K562 (cell line): ENCODE measurements around the gene TMEM184B. TPM values are rescaled to one million over a fixed set of nuclear protein-coding genes. Genes with fewer than 3 reads are reported as not detected.
A peak's percentile ranks its signal among the peaks of the same experiment; 100 is the strongest.

Experiments
- BACH1 ChIP-seq: fragments of 200-800 bp; sonication (Bioruptor generic); IDR thresholded peaks from 2 replicates; pipeline ENCODE4 v1.6.1; 2016; ENCODE audit warnings: missing genetic modification characterization, missing compliant biosample characterization
- CBX8 ChIP-seq: fragments of 200-600 bp; sonication (generic); IDR thresholded peaks from 2 replicates; pipeline ENCODE4 v1.6.1; 2012; ENCODE audit warnings: borderline replicate concordance, mixed run types, low read depth, mild to moderate bottlenecking, moderate library complexity, mixed read lengths, low read length, control low read depth, inconsistent platforms; ENCODE audit not compliant: poor library complexity, severe bottlenecking; ENCODE audit errors: extremely low read depth
- DLX4 ChIP-seq: fragments of 250-450 bp; sonication (Bioruptor Pico); IDR thresholded peaks from 2 replicates; pipeline ENCODE4 v1.6.1; 2021; ENCODE audit warnings: mild to moderate bottlenecking
- EGR1 ChIP-seq: fragments of 450-650 bp; conservative IDR thresholded peaks from 2 replicates; pipeline ENCODE4 v1.6.1; 2017; ENCODE audit warnings: mild to moderate bottlenecking
- ETS2 ChIP-seq: IDR thresholded peaks from 2 replicates; pipeline ENCODE4 v1.6.1; 2016; ENCODE audit warnings: borderline replicate concordance, missing genetic modification characterization, mild to moderate bottlenecking, moderate library complexity, missing compliant biosample characterization; ENCODE audit not compliant: poor library complexity, severe bottlenecking
- GATAD2B ChIP-seq: fragments of 450-650 bp; IDR thresholded peaks from 2 replicates; pipeline ENCODE4 v1.6.1; 2017; ENCODE audit warnings: mild to moderate bottlenecking, borderline replicate concordance
- HDAC3 ChIP-seq: fragments of 450-650 bp; IDR thresholded peaks from 2 replicates; pipeline ENCODE4 v1.6.1; 2018; ENCODE audit warnings: borderline replicate concordance, mild to moderate bottlenecking, moderate library complexity; ENCODE audit not compliant: partially characterized antibody
- HMG20A ChIP-seq: fragments of 450-650 bp; formaldehyde crosslinking; conservative IDR thresholded peaks from 2 replicates; pipeline ENCODE4 v1.4.0; 2020; ENCODE audit warnings: mild to moderate bottlenecking, mixed read lengths
- ILK ChIP-seq: fragments of 450-650 bp; IDR thresholded peaks from 2 replicates; pipeline ENCODE4 v1.6.1; 2016; ENCODE audit warnings: missing genetic modification characterization, low read depth, mild to moderate bottlenecking, missing compliant biosample characterization, moderate library complexity, borderline replicate concordance
- KLF1 ChIP-seq: fragments of 450-650 bp; IDR thresholded peaks from 2 replicates; pipeline ENCODE4 v1.6.1; 2016; ENCODE audit warnings: missing genetic modification characterization, missing compliant biosample characterization
- KLF10 ChIP-seq: fragments of 250-450 bp; sonication (Bioruptor Pico); IDR thresholded peaks from 2 replicates; pipeline ENCODE4 v1.6.1; 2021; ENCODE audit warnings: matching md5 sums
- KLF13 ChIP-seq: fragments of 450-650 bp; IDR thresholded peaks from 2 replicates; pipeline ENCODE4 v1.6.1; 2016; ENCODE audit warnings: missing genetic modification characterization, low read depth, mild to moderate bottlenecking, missing compliant biosample characterization, moderate library complexity, borderline replicate concordance
- MECOM ChIP-seq: fragments of 250-450 bp; sonication (Bioruptor Pico); IDR thresholded peaks from 2 replicates; pipeline ENCODE4 v1.8.0; 2022; ENCODE audit warnings: inconsistent platforms
- MTF1 ChIP-seq: fragments of 250-450 bp; sonication (Bioruptor Pico); IDR thresholded peaks from 2 replicates; pipeline ENCODE4 v1.9.0; 2021; ENCODE audit warnings: moderate library complexity, mild to moderate bottlenecking, inconsistent platforms, borderline replicate concordance
- NFE2 ChIP-seq: IDR thresholded peaks from 2 replicates; pipeline ENCODE4 v1.6.1; 2014; ENCODE audit warnings: antibody characterized with exemption, low read depth
- NUFIP1 ChIP-seq: fragments of 450-650 bp; IDR thresholded peaks from 2 replicates; pipeline ENCODE4 v1.6.1; 2018; ENCODE audit not compliant: partially characterized antibody
- RBM39 ChIP-seq: fragments of 200-400 bp; formaldehyde crosslinking; optimal IDR thresholded peaks from 2 replicates; pipeline ENCODE3; 2018; ENCODE audit warnings: low read depth, low read length
- SPI1 ChIP-seq: IDR thresholded peaks from 2 replicates; pipeline ENCODE4 v1.6.1; 2011; ENCODE audit warnings: low read depth, low read length, control low read depth, borderline replicate concordance
- SRSF3 ChIP-seq: fragments of 200-400 bp; formaldehyde crosslinking; IDR thresholded peaks from 2 replicates; pipeline ENCODE4 v1.6.1; 2016; ENCODE audit warnings: mild to moderate bottlenecking, low read length, moderate library complexity; ENCODE audit not compliant: insufficient read depth
- TCF7L2 ChIP-seq: fragments of 150-350 bp; IDR thresholded peaks from 2 replicates; pipeline ENCODE4 v1.6.1; 2016; ENCODE audit warnings: low read depth, mild to moderate bottlenecking, low read length, moderate library complexity
- TGIF2 ChIP-seq: sonication (generic); formaldehyde crosslinking; IDR thresholded peaks from 2 replicates; pipeline ENCODE4 v1.8.1; 2022; ENCODE audit warnings: mild to moderate bottlenecking, missing genetic modification reagents, moderate library complexity
- YBX1 ChIP-seq: fragments of 450-650 bp; IDR thresholded peaks from 2 replicates; pipeline ENCODE4 v1.7.1; 2016; ENCODE audit warnings: mild to moderate bottlenecking
- ZFP36 ChIP-seq: fragments of 150-350 bp; IDR thresholded peaks from 2 replicates; pipeline ENCODE4 v1.6.1; 2018; ENCODE audit warnings: low read length, low read depth; ENCODE audit not compliant: partially characterized antibody
- ZNF140 ChIP-seq: fragments of 250-450 bp; sonication (Bioruptor Pico); IDR thresholded peaks from 2 replicates; pipeline ENCODE4 v1.8.0; 2021; ENCODE audit warnings: moderate library complexity, mild to moderate bottlenecking, inconsistent platforms
- ZNF24 ChIP-seq: fragments of 450-650 bp; IDR thresholded peaks from 2 replicates; pipeline ENCODE4 v1.6.1; 2016
- ZNF282 ChIP-seq: sonication (generic); formaldehyde crosslinking; IDR thresholded peaks from 2 replicates; pipeline ENCODE4 v1.8.1; 2023; ENCODE audit warnings: missing genetic modification reagents
- ZNF316 ChIP-seq: fragments of 450-650 bp; IDR thresholded peaks from 2 replicates; pipeline ENCODE4 v1.6.1; 2016
- ZNF511 ChIP-seq: sonication (generic); formaldehyde crosslinking; IDR thresholded peaks from 2 replicates; pipeline ENCODE4 v1.8.0; 2022; ENCODE audit warnings: mild to moderate bottlenecking, missing genetic modification reagents
- ZNF551 ChIP-seq: fragments of 250-450 bp; sonication (Bioruptor Pico); IDR thresholded peaks from 2 replicates; pipeline ENCODE4 v1.5.0; 2021; ENCODE audit warnings: mild to moderate bottlenecking, moderate library complexity
- ZNF717 ChIP-seq: fragments of 250-450 bp; sonication (Bioruptor Pico); IDR thresholded peaks from 2 replicates; pipeline ENCODE4 v1.5.0; 2021
- ZNF77 ChIP-seq: fragments of 250-450 bp; sonication (Bioruptor Pico); IDR thresholded peaks from 2 replicates; pipeline ENCODE4 v1.5.0; 2020
- ZNF778 ChIP-seq: fragments of 450-650 bp; formaldehyde crosslinking; IDR thresholded peaks from 2 replicates; pipeline ENCODE4 v1.4.0; 2020; ENCODE audit warnings: mild to moderate bottlenecking, moderate library complexity
- ZNF830 ChIP-seq: fragments of 250-450 bp; sonication (Bioruptor Pico); IDR thresholded peaks from 2 replicates; pipeline ENCODE4 v1.5.0; 2021; ENCODE audit warnings: mild to moderate bottlenecking
- polyA plus RNA-seq, 8 experiments: library from polyadenylated mRNA; depleted of rRNA in 4 of 8; stranded (reverse) in 5 of 8; unstranded in 3 of 8; fragments of >200 nt; fragmentation: Nextera tagmentation in 2 of 8; fragmentation: Illumina TruSeq in 1 of 8; extraction: Ambion mirVana in 2 of 8; extraction: Trizol in 1 of 8; gene quantifications; 2 replicates each; pipeline versions ENCODE4 v1.2.1 to v1.2.3, GENCODE V29; 2011 to 2014; ENCODE audit warnings: inconsistent platforms in 1 of 8, missing spikeins in 1 of 8
- total RNA-seq, 7 experiments: library from RNA; depleted of rRNA in 6 of 7; stranded (reverse); fragments of >200 nt in 6 of 7; fragmentation: Illumina TruSeq in 2 of 7; extraction: Trizol in 2 of 7; gene quantifications; 2 replicates each; pipeline versions ENCODE4 v1.2.1 to v1.2.3, GENCODE V29; 2011 to 2021; ENCODE audit warnings: low replicate concordance in 1 of 7

The TMEM184B gene
- total and polyA plus RNA-seq, 9 of the 15 experiments (the other 6 are each of a cell fraction or from before 2014, with no cell fraction given): 0.31 to 25.1 (median 6.2) TPM

- TF ChIP-seq RBM39: no peak
- peak; percentile 65 for TF ChIP-seq EGR1
- no peak for TF ChIP-seq ZNF717 (CRISPR knock-in tag)
- peak; percentile 97 for TF ChIP-seq ZNF316
- TF ChIP-seq BACH1 (tag): peak; percentile 83
- TF ChIP-seq NFE2: peak; percentile 90
- no peak for TF ChIP-seq GATAD2B
- no peak for TF ChIP-seq ETS2 (tag)
- no peak for TF ChIP-seq ZFP36
- TF ChIP-seq MECOM (CRISPR knock-in tag): no peak
- no peak for TF ChIP-seq TCF7L2
- TF ChIP-seq HDAC3: no peak
- no peak for TF ChIP-seq YBX1
- TF ChIP-seq KLF13: no peak
- no peak for TF ChIP-seq ZNF551 (CRISPR knock-in tag)
- TF ChIP-seq ZNF77 (CRISPR knock-in tag): no peak
- no peak for TF ChIP-seq MTF1 (CRISPR knock-in tag)
- no peak for TF ChIP-seq NUFIP1
- TF ChIP-seq ZNF24: no peak
- no peak for TF ChIP-seq KLF10 (CRISPR knock-in tag)
- TF ChIP-seq SPI1: no peak
- no peak for TF ChIP-seq SRSF3
- no peak for TF ChIP-seq TGIF2 (CRISPR knock-in tag)
- TF ChIP-seq ZNF830 (CRISPR knock-in tag): no peak
- TF ChIP-seq DLX4 (CRISPR knock-in tag): no peak
- no peak for TF ChIP-seq ZNF778 (CRISPR knock-in tag)
- TF ChIP-seq ZNF511: no peak
- TF ChIP-seq HMG20A: no peak
- no peak for TF ChIP-seq KLF1 (tag)
- TF ChIP-seq ZNF140: no peak
- no peak for TF ChIP-seq ILK
- TF ChIP-seq CBX8: no peak
- TF ChIP-seq ZNF282 (CRISPR knock-in tag): no peak
These were observed 91.2 kb downstream of the TMEM184B start, which contains the start of gene PLA2G6 (continued) for GRCh38 chr22:38181453-38182200.
